Activated T-cell treated with anti-CD3 and anti-CD28 coated beads, Interleukin-2, amount 50 U/mL, for 48 hours (primary cell): ENCODE measurements around the gene KRT2.

Source experiments
- DNase-seq, 2 experiments: peaks; one replicate each; pipeline ENCODE4 v3.0.0-alpha.2; 2020

Gene KRT2

GRCh38 chr12:52613384-52614030, 38.5 kb downstream of the KRT2 start:
- peak in 1 of 2 experiments; percentile 15 for DNase-seq

- peak in 1 of 2 experiments; percentile 13 for DNase-seq
These were observed 39.3 kb downstream of the KRT2 start for GRCh38 chr12:52612431-52613383.

GRCh38 chr12:52611080-52611468, 40.9 kb downstream of the KRT2 start:
- DNase-seq = peak; percentile 13

- DNase-seq = peak; percentile 16 to 17
These were observed 43.0 kb downstream of the KRT2 start for GRCh38 chr12:52608826-52609630.

GRCh38 chr12:52608161-52608560, 43.9 kb downstream of the KRT2 start:
- DNase-seq = peak; percentile 5 to 9

- peak in 1 of 2 experiments; percentile 9 for DNase-seq
These were observed 44.7 kb downstream of the KRT2 start for GRCh38 chr12:52607314-52607713.

- DNase-seq = peak; percentile 7
These were observed 45.3 kb downstream of the KRT2 start for GRCh38 chr12:52606581-52607218.

- DNase-seq = no peak
These were observed 45.9 kb downstream of the KRT2 start for GRCh38 chr12:52606096-52606495.

- DNase-seq = peak; percentile 9 to 14
These were observed 46.5 kb downstream of the KRT2 start for GRCh38 chr12:52605542-52605941.

- DNase-seq = peak; percentile 19
These were observed 47.2 kb downstream of the KRT2 start for GRCh38 chr12:52604859-52605258.

- peak; percentile 14 to 19 for DNase-seq
These were observed 48.7 kb downstream of the KRT2 start for GRCh38 chr12:52603314-52603713.

GRCh38 chr12:52602552-52602951, 49.5 kb downstream of the KRT2 start:
- peak; percentile 9 to 12 for DNase-seq

GRCh38 chr12:52601671-52602070, 50.3 kb downstream of the KRT2 start:
- DNase-seq = peak; percentile 5 to 11

- DNase-seq = peak; percentile 7 to 10
These were observed 51.0 kb downstream of the KRT2 start, which contains the start of gene KRT72 for GRCh38 chr12:52600941-52601481. Gene KRT72, minus strand, starts transcription at chr12:52601463. Its CDS starts 11 bp downstream, at chr12:52601452.

GRCh38 chr12:52600475-52600874, 51.5 kb downstream of the KRT2 start:
- DNase-seq = no peak

GRCh38 chr12:52600071-52600470, 51.9 kb downstream of the KRT2 start:
- no peak for DNase-seq

GRCh38 chr12:52598966-52599365, 53.0 kb downstream of the KRT2 start:
- DNase-seq = peak in 1 of 2 experiments; percentile 3
